Panc1 (cell line): ENCODE data around the gene C9orf72.

Experiments used
- POLR2AphosphoS5 ChIP-seq: IDR thresholded peaks from 2 replicates; pipeline ENCODE4 v1.6.1; 2012; ENCODE audit warnings: mild to moderate bottlenecking, low read depth, low read length, moderate library complexity
- TF ChIP-seq, protein P1 (sequence below): fragments of 450-650 bp; IDR thresholded peaks from 2 replicates; pipeline ENCODE4 v1.5.1; 2017; ENCODE audit warnings: mild to moderate bottlenecking
- TF ChIP-seq, protein P2 (sequence below), 2 experiments: IDR thresholded peaks; 2 replicates each; pipeline ENCODE4 v1.6.1; 2011 to 2012; ENCODE audit warnings: low read depth in 2 of 2, control low read depth in 1 of 2, low read length in 1 of 2, mild to moderate bottlenecking in 1 of 2, moderate library complexity in 1 of 2; ENCODE audit not compliant: insufficient read depth in 1 of 2

DNA sequence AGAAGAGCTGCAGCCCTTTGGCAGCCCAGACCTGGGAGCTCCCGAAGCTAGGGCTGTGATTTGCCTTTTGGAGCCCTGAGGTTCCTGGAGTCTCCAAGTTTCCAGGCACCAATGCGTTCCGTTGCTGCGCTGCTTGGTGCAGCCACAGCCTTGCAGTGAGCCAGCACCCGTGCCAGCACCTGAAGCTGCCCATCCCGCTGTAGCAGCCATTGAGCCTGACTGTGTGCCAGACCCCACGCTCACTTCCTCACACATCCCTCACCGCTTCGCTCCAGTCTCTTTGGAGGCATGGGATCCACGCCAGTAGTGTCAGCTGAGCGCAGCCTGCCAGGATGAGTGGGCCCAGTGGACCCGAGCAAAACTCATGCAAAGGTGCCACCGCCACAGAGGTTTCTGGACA, 22.5 kb upstream of the C9orf72 start:
- TF ChIP-seq, protein P1, sequence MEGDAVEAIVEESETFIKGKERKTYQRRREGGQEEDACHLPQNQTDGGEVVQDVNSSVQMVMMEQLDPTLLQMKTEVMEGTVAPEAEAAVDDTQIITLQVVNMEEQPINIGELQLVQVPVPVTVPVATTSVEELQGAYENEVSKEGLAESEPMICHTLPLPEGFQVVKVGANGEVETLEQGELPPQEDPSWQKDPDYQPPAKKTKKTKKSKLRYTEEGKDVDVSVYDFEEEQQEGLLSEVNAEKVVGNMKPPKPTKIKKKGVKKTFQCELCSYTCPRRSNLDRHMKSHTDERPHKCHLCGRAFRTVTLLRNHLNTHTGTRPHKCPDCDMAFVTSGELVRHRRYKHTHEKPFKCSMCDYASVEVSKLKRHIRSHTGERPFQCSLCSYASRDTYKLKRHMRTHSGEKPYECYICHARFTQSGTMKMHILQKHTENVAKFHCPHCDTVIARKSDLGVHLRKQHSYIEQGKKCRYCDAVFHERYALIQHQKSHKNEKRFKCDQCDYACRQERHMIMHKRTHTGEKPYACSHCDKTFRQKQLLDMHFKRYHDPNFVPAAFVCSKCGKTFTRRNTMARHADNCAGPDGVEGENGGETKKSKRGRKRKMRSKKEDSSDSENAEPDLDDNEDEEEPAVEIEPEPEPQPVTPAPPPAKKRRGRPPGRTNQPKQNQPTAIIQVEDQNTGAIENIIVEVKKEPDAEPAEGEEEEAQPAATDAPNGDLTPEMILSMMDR, result no peak
- TF ChIP-seq POLR2AphosphoS5, result no peak
- TF ChIP-seq, protein P2, sequence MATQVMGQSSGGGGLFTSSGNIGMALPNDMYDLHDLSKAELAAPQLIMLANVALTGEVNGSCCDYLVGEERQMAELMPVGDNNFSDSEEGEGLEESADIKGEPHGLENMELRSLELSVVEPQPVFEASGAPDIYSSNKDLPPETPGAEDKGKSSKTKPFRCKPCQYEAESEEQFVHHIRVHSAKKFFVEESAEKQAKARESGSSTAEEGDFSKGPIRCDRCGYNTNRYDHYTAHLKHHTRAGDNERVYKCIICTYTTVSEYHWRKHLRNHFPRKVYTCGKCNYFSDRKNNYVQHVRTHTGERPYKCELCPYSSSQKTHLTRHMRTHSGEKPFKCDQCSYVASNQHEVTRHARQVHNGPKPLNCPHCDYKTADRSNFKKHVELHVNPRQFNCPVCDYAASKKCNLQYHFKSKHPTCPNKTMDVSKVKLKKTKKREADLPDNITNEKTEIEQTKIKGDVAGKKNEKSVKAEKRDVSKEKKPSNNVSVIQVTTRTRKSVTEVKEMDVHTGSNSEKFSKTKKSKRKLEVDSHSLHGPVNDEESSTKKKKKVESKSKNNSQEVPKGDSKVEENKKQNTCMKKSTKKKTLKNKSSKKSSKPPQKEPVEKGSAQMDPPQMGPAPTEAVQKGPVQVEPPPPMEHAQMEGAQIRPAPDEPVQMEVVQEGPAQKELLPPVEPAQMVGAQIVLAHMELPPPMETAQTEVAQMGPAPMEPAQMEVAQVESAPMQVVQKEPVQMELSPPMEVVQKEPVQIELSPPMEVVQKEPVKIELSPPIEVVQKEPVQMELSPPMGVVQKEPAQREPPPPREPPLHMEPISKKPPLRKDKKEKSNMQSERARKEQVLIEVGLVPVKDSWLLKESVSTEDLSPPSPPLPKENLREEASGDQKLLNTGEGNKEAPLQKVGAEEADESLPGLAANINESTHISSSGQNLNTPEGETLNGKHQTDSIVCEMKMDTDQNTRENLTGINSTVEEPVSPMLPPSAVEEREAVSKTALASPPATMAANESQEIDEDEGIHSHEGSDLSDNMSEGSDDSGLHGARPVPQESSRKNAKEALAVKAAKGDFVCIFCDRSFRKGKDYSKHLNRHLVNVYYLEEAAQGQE (IDR thresholded peaks at IDR 0.05; ENCODE audit: insufficient read depth in 1 of 2, low read depth in 2 of 2, low read length in 1 of 2), result no peak
